Activated CD4-positive, alpha-beta T cell treated with anti-CD3 and anti-CD28 coated beads for 48 hours (primary cell): ENCODE results near the gene KCNMB1.

ENCODE experiments used
- DNase-seq: peaks from one replicate; pipeline ENCODE4 v3.0.0-alpha.2; 2020

The KCNMB1 gene

GRCh38 chr5:170388818-170389549, at the start of gene KCNMB1:
Gene KCNMB1 (minus strand): TSS chr5:170389367. CDS start chr5:170385447, 3,920 bp downstream.
- no peak for DNase-seq

- no peak for DNase-seq
Measured at GRCh38 chr5:170438581-170438980, 49.4 kb upstream of the KCNMB1 start.

GRCh38 chr5:170437621-170438375, 48.6 kb upstream of the KCNMB1 start:
- no peak for DNase-seq

- no peak for DNase-seq
Measured at GRCh38 chr5:170436335-170436734, 47.2 kb upstream of the KCNMB1 start.

- peak; percentile 72 for DNase-seq
Measured at GRCh38 chr5:170434966-170435605, 45.9 kb upstream of the KCNMB1 start.

- DNase-seq, result no peak
Measured at GRCh38 chr5:170432669-170433068, 43.5 kb upstream of the KCNMB1 start.

- DNase-seq, result no peak
Measured at GRCh38 chr5:170431571-170431970, 42.4 kb upstream of the KCNMB1 start.

GRCh38 chr5:170430866-170431437, 41.8 kb upstream of the KCNMB1 start:
- no peak for DNase-seq

GRCh38 chr5:170430256-170430655, 41.1 kb upstream of the KCNMB1 start:
- DNase-seq, result no peak

- no peak for DNase-seq
Measured at GRCh38 chr5:170429014-170429413, 39.8 kb upstream of the KCNMB1 start.

GRCh38 chr5:170427672-170428236, 38.6 kb upstream of the KCNMB1 start:
- no peak for DNase-seq

GRCh38 chr5:170426786-170427185, 37.6 kb upstream of the KCNMB1 start:
- DNase-seq, result no peak

- peak; percentile 8 for DNase-seq
Measured at GRCh38 chr5:170426149-170426767, 37.1 kb upstream of the KCNMB1 start.

GRCh38 chr5:170425731-170426130, 36.6 kb upstream of the KCNMB1 start:
- no peak for DNase-seq

GRCh38 chr5:170424629-170425028, 35.5 kb upstream of the KCNMB1 start:
- no peak for DNase-seq

- DNase-seq, result no peak
Measured at GRCh38 chr5:170423692-170424091, 34.5 kb upstream of the KCNMB1 start.

- no peak for DNase-seq
Measured at GRCh38 chr5:170421826-170422225, 32.7 kb upstream of the KCNMB1 start.

GRCh38 chr5:170420806-170421412, 31.7 kb upstream of the KCNMB1 start:
- DNase-seq, result peak; percentile 63

GRCh38 chr5:170419643-170420042, 30.5 kb upstream of the KCNMB1 start:
- no peak for DNase-seq

- no peak for DNase-seq
Measured at GRCh38 chr5:170418736-170419135, 29.6 kb upstream of the KCNMB1 start.

GRCh38 chr5:170416526-170416925, 27.4 kb upstream of the KCNMB1 start:
- DNase-seq, result no peak

- DNase-seq, result no peak
Measured at GRCh38 chr5:170414786-170415185, 25.6 kb upstream of the KCNMB1 start.
